ENCODE data around the gene NLGN2.
"Not testable (repeated sequence)": the region's sequence is repeated elsewhere in the genome, so short reads cannot be mapped to it uniquely, and the experiment has no call there.

DNA sequence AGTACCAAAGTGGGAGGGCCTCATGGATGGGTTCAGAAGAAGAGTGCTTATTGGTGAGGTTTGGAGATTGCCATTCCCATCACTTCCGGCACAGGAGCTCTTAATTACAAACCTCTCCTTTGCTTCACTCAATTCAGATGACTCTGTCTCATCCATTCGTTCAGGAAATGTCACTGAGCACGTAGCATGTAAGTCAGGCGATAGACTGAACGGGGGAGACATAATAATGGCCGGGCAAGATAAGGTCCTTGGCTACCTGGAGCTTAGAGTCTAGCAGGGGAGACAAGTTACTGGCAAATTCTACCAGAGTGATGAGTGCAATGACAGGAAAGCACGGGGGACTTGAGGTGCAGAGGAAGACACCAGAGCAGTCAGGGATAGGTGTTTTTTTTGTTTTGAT is 41.7 kb upstream of the NLGN2 start:
- TF ChIP-seq, protein P1, sequence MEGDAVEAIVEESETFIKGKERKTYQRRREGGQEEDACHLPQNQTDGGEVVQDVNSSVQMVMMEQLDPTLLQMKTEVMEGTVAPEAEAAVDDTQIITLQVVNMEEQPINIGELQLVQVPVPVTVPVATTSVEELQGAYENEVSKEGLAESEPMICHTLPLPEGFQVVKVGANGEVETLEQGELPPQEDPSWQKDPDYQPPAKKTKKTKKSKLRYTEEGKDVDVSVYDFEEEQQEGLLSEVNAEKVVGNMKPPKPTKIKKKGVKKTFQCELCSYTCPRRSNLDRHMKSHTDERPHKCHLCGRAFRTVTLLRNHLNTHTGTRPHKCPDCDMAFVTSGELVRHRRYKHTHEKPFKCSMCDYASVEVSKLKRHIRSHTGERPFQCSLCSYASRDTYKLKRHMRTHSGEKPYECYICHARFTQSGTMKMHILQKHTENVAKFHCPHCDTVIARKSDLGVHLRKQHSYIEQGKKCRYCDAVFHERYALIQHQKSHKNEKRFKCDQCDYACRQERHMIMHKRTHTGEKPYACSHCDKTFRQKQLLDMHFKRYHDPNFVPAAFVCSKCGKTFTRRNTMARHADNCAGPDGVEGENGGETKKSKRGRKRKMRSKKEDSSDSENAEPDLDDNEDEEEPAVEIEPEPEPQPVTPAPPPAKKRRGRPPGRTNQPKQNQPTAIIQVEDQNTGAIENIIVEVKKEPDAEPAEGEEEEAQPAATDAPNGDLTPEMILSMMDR (conservative IDR thresholded peaks at IDR 0.05; ENCODE audit: low read length), result not testable (repeated sequence)
- TF ChIP-seq EZH2phosphoT487 (IDR thresholded peaks at IDR 0.05; ENCODE audit: borderline replicate concordance, low read depth, low read length), result not testable (repeated sequence)

Data from OCI-LY7 (cell line).